22Rv1 (cell line): ENCODE measurements around the gene RBMS3.
"Not testable (repeated sequence)": the region's sequence is repeated elsewhere in the genome, so short reads cannot be mapped to it uniquely, and the experiment has no call there.

ENCODE experiments used
- H3K27ac ChIP-seq: fragments of 450-650 bp; 2 replicates; pipeline ENCODE4 v1.5.1; 2017
- CTCF ChIP-seq: fragments of 450-650 bp; IDR thresholded peaks from 2 replicates; pipeline ENCODE4 v1.5.1; 2017; ENCODE audit warnings: mild to moderate bottlenecking
- ZFX ChIP-seq: fragments of 450-650 bp; IDR thresholded peaks from 2 replicates; pipeline ENCODE4 v1.6.1; 2017; ENCODE audit warnings: antibody characterized with exemption, borderline replicate concordance

RBMS3 gene

GRCh38 chr3:29468187-29468586 is 187.3 kb downstream of the RBMS3 start:
- no peak overlapping the region for H3K27ac ChIP-seq
- TF ChIP-seq CTCF (no peak), ZFX (no peak)

GRCh38 chr3:29473481-29474170 is 192.8 kb downstream of the RBMS3 start:
- H3K27ac ChIP-seq = not testable (repeated sequence)

GRCh38 chr3:29475305-29475840 is 194.5 kb downstream of the RBMS3 start:
- TF ChIP-seq ZFX (no peak), CTCF (no peak)
- no peak overlapping the region for H3K27ac ChIP-seq

- no peak overlapping the region for H3K27ac ChIP-seq
These were observed 195.0 kb downstream of the RBMS3 start for GRCh38 chr3:29475854-29476253.

GRCh38 chr3:29478611-29479010 is 197.7 kb downstream of the RBMS3 start:
- H3K27ac ChIP-seq = no peak overlapping the region
- TF ChIP-seq ZFX (no peak), CTCF (no peak)

More at GRCh38 chr3:29475854-29476253, 195.0 kb downstream of the RBMS3 start:
- TF ChIP-seq ZFX = no peak

- TF ChIP-seq ZFX (no peak), CTCF (no peak)
- no peak overlapping the region for H3K27ac ChIP-seq
These were observed 200.4 kb downstream of the RBMS3 start for GRCh38 chr3:29481249-29481648.

- H3K27ac ChIP-seq = no peak overlapping the region
- TF ChIP-seq CTCF = no peak
- no peak for TF ChIP-seq ZFX
These were observed 201.3 kb downstream of the RBMS3 start for GRCh38 chr3:29481969-29482767.

- H3K27ac ChIP-seq = no peak overlapping the region
- TF ChIP-seq CTCF = no peak
- no peak for TF ChIP-seq ZFX
These were observed 203.8 kb downstream of the RBMS3 start for GRCh38 chr3:29484633-29485032.
